C4-2B (cell line): ENCODE measurements around the gene TRIP6.

ENCODE experiments used
- ZFX ChIP-seq: fragments of 450-650 bp; IDR thresholded peaks from 2 replicates; pipeline ENCODE4 v1.6.1; 2017
- TF ChIP-seq, protein P1 (sequence below): fragments of 450-650 bp; conservative IDR thresholded peaks from 2 replicates; pipeline ENCODE4 v1.5.1; 2017; ENCODE audit warnings: mild to moderate bottlenecking

DNA sequence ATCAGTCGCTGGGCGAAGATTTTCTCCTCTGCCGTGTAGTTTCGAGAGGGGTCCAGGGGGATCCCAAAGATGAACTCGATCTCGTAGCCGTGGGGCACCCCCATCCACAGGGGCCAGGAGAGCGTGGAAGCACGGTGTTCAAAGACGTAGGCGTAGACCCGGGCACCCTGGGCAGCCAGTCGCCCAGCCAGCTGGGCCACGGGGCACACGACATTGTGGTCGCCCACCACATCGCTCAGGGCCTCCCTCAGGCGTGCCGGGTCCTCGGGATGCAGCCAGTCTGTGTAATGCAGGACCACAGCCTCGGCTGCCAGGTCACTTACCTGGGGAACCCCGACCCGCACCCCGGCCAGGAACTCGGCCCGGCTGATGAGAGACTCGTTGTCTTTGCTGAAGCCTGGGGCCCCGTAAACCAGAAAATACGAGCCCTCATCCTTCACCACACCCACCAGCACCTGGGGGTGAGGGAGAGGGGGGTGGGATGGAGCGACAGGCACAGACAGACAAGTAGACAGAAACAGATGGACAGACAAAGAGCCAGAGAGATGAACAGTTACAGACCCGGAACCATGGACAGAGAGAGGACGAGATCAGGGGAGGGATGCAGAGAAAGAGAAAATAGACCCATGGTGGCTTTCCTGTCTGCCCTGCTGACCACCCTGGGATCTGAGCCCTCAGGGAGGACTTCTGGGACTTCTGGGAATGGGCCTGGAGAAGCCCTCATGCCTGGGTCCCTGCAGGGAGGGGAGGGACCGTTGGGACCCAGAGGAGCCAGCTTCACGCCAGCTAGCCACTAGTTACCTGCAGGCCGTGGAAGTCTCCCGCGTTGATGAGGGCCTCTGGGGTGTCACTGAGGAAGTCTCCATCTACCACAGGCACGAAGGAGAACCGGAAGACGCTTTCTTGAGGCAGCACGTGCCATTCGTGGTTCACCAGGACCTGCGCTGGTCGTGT, 25.5 kb downstream of the TRIP6 start:
- TF ChIP-seq, protein P1, sequence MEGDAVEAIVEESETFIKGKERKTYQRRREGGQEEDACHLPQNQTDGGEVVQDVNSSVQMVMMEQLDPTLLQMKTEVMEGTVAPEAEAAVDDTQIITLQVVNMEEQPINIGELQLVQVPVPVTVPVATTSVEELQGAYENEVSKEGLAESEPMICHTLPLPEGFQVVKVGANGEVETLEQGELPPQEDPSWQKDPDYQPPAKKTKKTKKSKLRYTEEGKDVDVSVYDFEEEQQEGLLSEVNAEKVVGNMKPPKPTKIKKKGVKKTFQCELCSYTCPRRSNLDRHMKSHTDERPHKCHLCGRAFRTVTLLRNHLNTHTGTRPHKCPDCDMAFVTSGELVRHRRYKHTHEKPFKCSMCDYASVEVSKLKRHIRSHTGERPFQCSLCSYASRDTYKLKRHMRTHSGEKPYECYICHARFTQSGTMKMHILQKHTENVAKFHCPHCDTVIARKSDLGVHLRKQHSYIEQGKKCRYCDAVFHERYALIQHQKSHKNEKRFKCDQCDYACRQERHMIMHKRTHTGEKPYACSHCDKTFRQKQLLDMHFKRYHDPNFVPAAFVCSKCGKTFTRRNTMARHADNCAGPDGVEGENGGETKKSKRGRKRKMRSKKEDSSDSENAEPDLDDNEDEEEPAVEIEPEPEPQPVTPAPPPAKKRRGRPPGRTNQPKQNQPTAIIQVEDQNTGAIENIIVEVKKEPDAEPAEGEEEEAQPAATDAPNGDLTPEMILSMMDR, result no peak
- TF ChIP-seq ZFX, result no peak
